GM12878 (cell line): ENCODE measurements around the gene DNAJC6. TPM values are rescaled to one million over a fixed set of nuclear protein-coding genes. Genes with fewer than 3 reads are reported as not detected.

Experiments used
- ATAC-seq: fragments of 200-7000 bp; cut with Tn5 transposase; 3 replicates; pipeline ENCODE4 v1.9.1; 2020; ENCODE audit warnings: mild to moderate bottlenecking, moderate library complexity
- BruUV-seq: library from RNA; stranded (reverse); fragments of 400-500 nt; replicated peaks from 2 replicates; lab custom pipeline; 2021; lab: Mats Ljungman, UMichigan
- CTCF ChIA-PET: fragments of 300-600 bp; sonication (Branson Sonifier 250); formaldehyde crosslinking; extraction: SDS; loops from one replicate; lab custom pipeline; 2021; ENCODE audit warnings: inconsistent platforms; lab: Yijun Ruan, JAX
- POLR2A ChIA-PET: fragments of 350-600 bp; formaldehyde crosslinking; extraction: SDS; loops from one replicate; lab custom pipeline; 2021; ENCODE audit warnings: inconsistent platforms; lab: Charles Lee
- RAD21 ChIA-PET: fragments of 300-600 bp; sonication (Branson Sonifier 250); formaldehyde crosslinking; loops from one replicate; lab custom pipeline; 2023; ENCODE audit warnings: antibody characterized with exemption; ENCODE audit not compliant: unreplicated experiment; lab: Charles Lee
- SMC1A ChIA-PET: fragments of 300-600 bp; sonication (Branson Sonifier 250); formaldehyde crosslinking; loops from one replicate; lab custom pipeline; 2023; ENCODE audit not compliant: unreplicated experiment, uncharacterized antibody; lab: Charles Lee
- DNase-seq: peaks from one replicate; pipeline ENCODE4 v3.0.0-alpha.2; 2011; ENCODE audit warnings: low read depth, low spot score
- FAIRE-seq: peaks from 3 replicates; lab custom pipeline; 2011; peaks lifted over from hg19 to GRCh38; lab: Jason Lieb, UNC
- H2AFZ ChIP-seq: 2 replicates; pipeline ENCODE4 v1.6.0; 2011; ENCODE audit warnings: low read depth, low read length, control low read depth; ENCODE audit not compliant: control insufficient read depth
- H3K27ac ChIP-seq: 2 replicates; pipeline ENCODE4 v1.5.1; 2011; ENCODE audit warnings: control low read depth; ENCODE audit not compliant: control insufficient read depth, insufficient read depth
- H3K27me3 ChIP-seq, 2 experiments: replicated peaks in 1 of 2; 2 replicates each; pipeline versions ENCODE4 v1.6.0 to v1.6.1; 2011; ENCODE audit warnings: low read length in 1 of 2; ENCODE audit not compliant: control insufficient read depth in 2 of 2, insufficient read depth in 2 of 2
- H3K36me3 ChIP-seq, 2 experiments: 2 replicates each; pipeline ENCODE4 v1.5.1; 2011; ENCODE audit warnings: low read length in 1 of 2; ENCODE audit not compliant: control insufficient read depth in 2 of 2, insufficient read depth in 2 of 2
- H3K4me1 ChIP-seq: 2 replicates; pipeline ENCODE4 v1.6.1; 2011; ENCODE audit warnings: mild to moderate bottlenecking, low read length, moderate library complexity, mixed read lengths; ENCODE audit not compliant: control insufficient read depth, insufficient read depth
- H3K4me2 ChIP-seq: 2 replicates; pipeline ENCODE4 v1.6.0; 2011; ENCODE audit warnings: control low read depth; ENCODE audit not compliant: control insufficient read depth, insufficient read depth
- H3K4me3 ChIP-seq: fragments of 200-600 bp; sonication (generic); 2 replicates; pipeline ENCODE4 v1.5.1; 2016
- H3K79me2 ChIP-seq: 2 replicates; pipeline ENCODE4 v1.6.0; 2011; ENCODE audit warnings: low read length; ENCODE audit not compliant: control insufficient read depth, insufficient read depth
- H3K9ac ChIP-seq: 2 replicates; pipeline ENCODE4 v1.8.0; 2011; ENCODE audit warnings: low read length, control low read depth, mixed read lengths; ENCODE audit not compliant: control insufficient read depth, insufficient read depth
- H3K9me3 ChIP-seq: replicated peaks from 3 replicates; pipeline ENCODE4 v1.5.1; 2011; ENCODE audit warnings: mild to moderate bottlenecking, low read length; ENCODE audit not compliant: control insufficient read depth, insufficient read depth
- H4K20me1 ChIP-seq: 2 replicates; pipeline ENCODE4 v1.6.0; 2011; ENCODE audit not compliant: control insufficient read depth, insufficient read depth
- BCL3 ChIP-seq: IDR thresholded peaks from 2 replicates; pipeline ENCODE4 v1.6.1; 2011; ENCODE audit warnings: borderline replicate concordance, low read depth, mild to moderate bottlenecking, moderate library complexity, low read length; ENCODE audit not compliant: insufficient read depth, poor library complexity, severe bottlenecking
- BCLAF1 ChIP-seq: fragments of 450-650 bp; IDR thresholded peaks from 2 replicates; pipeline ENCODE4 v1.6.1; 2017; ENCODE audit warnings: antibody characterized with exemption, mild to moderate bottlenecking, moderate library complexity
- LARP7 ChIP-seq: fragments of 450-650 bp; IDR thresholded peaks from 2 replicates; pipeline ENCODE4 v1.6.1; 2017; ENCODE audit warnings: mild to moderate bottlenecking
- MLLT1 ChIP-seq: fragments of 450-650 bp; IDR thresholded peaks from 2 replicates; pipeline ENCODE4 v1.6.1; 2016; ENCODE audit warnings: mild to moderate bottlenecking
- REST ChIP-seq: IDR thresholded peaks from 2 replicates; pipeline ENCODE4 v1.6.1; 2012; ENCODE audit warnings: mild to moderate bottlenecking, low read depth, low read length
- SMARCA5 ChIP-seq: fragments of 450-650 bp; IDR thresholded peaks from 2 replicates; pipeline ENCODE4 v1.6.1; 2017; ENCODE audit warnings: mild to moderate bottlenecking
- ZBED1 ChIP-seq: IDR thresholded peaks from 2 replicates; pipeline ENCODE4 v1.6.1; 2016; ENCODE audit warnings: borderline replicate concordance
- ZBTB11 ChIP-seq: fragments of 450-650 bp; formaldehyde crosslinking; IDR thresholded peaks from 2 replicates; pipeline ENCODE4 v1.5.0; 2022; ENCODE audit warnings: mild to moderate bottlenecking, missing genetic modification characterization
- WGBS: methylation state at CpG from one replicate; pipeline ENCODE4 v1.1.6; 2016; ENCODE audit warnings: low lambda C conversion rate; ENCODE audit not compliant: insufficient replicate concordance, insufficient coverage; ENCODE audit errors: missing lambda C conversion rate; 5-methylcytosine and 5-hydroxymethylcytosine counted together
- in situ Hi-C: fragments of 300-500 bp; cut with MboI; formaldehyde crosslinking; loops from 9 replicates; pipeline ENCODE4 v1.14.3; 2018; ENCODE audit warnings: mixed read lengths
- intact Hi-C: fragments of 100-400 bp; cut with micrococcal nuclease; formaldehyde crosslinking; loops from one replicate; pipeline ENCODE4 v1.14.2; 2022; ENCODE audit not compliant: unreplicated experiment
- polyA plus RNA-seq, 11 experiments: library from polyadenylated mRNA; depleted of rRNA in 4 of 11; unstranded in 6 of 11; stranded (reverse) in 5 of 11; fragments of >200 nt; fragmentation: Nextera tagmentation in 4 of 11; fragmentation: Illumina TruSeq in 1 of 11; extraction: Ambion mirVana in 4 of 11; extraction: Trizol in 1 of 11; gene quantifications; 1 replicate in 1 of 11; 2 replicates in 10 of 11; pipeline versions ENCODE4 v1.2.1 to v1.2.3, GENCODE V29; 2011 to 2016; ENCODE audit warnings: inconsistent platforms in 2 of 11, missing spikeins in 2 of 11, low read depth in 1 of 11
- total RNA-seq, 4 experiments: library from RNA; depleted of rRNA in 3 of 4; stranded (reverse); fragments of >200 nt in 3 of 4; fragmentation: Illumina TruSeq in 1 of 4; extraction: Trizol in 1 of 4; gene quantifications; 2 replicates each; pipeline versions ENCODE4 v1.2.1 to v1.2.3, GENCODE V29; 2013 to 2021

The DNAJC6 gene
- total and polyA plus RNA-seq, 10 of the 15 experiments (the other 5 are each of a cell fraction or from before 2014, with no cell fraction given), result 0.08 to 4.3 (median 2.7) TPM

GRCh38 chr1:65387821-65388220 is 78.5 kb downstream of the DNAJC6 start:
- in situ Hi-C loops (no loop called here), intact Hi-C loops (no loop called here)
- no peak overlapping the region for H3K9ac ChIP-seq
- BruUV-seq, result no TSS peak
- no peaks in the 10 kb centered on the region for H3K36me3 ChIP-seq
- no peak overlapping the region for H2AFZ ChIP-seq
- DNase-seq (no peak), ATAC-seq (no peak), FAIRE-seq (no peak)
- H4K20me1 ChIP-seq, result no peaks in the 10 kb centered on the region
- ChIA-PET CTCF (no interaction called here), SMC1A (interaction anchor here (1.3 kb wide), 1 partner anchor 26 kb away, joined by 3 read pairs; no protein-coding TSS in a partner anchor), POLR2A (interaction anchor here (0.6 kb wide), 1 partner anchor 50 kb away, joined by 10 read pairs; no protein-coding TSS in a partner anchor), RAD21 (no interaction called here)
- H3K4me1 ChIP-seq, result no peaks in the 10 kb centered on the region
- no peaks in the 10 kb centered on the region; a peak in 1 of 4 replicates for H3K27me3 ChIP-seq
- TF ChIP-seq ZBED1, result no peak
- no peak for TF ChIP-seq SMARCA5
- no peak for TF ChIP-seq BCL3
- TF ChIP-seq LARP7, result no peak
- no peak for TF ChIP-seq MLLT1
- no peak for TF ChIP-seq ZBTB11 (CRISPR knock-in tag)
- TF ChIP-seq REST, result no peak
- TF ChIP-seq BCLAF1, result no peak
- no peaks in the 10 kb centered on the region for H3K9me3 ChIP-seq
- H3K79me2 ChIP-seq, result no peaks in the 10 kb centered on the region
- no peak overlapping the region for H3K4me3 ChIP-seq
- no peak overlapping the region for H3K4me2 ChIP-seq
- no peak overlapping the region for H3K27ac ChIP-seq
- WGBS, result 71% methylated on average over 2 of the region's 2 CpGs
